ENCODE data around the gene RAI1. TPM values are rescaled to one million over a fixed set of nuclear protein-coding genes. Genes with fewer than 3 reads are reported as not detected.

RAI1 gene
- total RNA-seq, 2 donors from 2014 or later: 35.9 to 42.9 TPM

DNA sequence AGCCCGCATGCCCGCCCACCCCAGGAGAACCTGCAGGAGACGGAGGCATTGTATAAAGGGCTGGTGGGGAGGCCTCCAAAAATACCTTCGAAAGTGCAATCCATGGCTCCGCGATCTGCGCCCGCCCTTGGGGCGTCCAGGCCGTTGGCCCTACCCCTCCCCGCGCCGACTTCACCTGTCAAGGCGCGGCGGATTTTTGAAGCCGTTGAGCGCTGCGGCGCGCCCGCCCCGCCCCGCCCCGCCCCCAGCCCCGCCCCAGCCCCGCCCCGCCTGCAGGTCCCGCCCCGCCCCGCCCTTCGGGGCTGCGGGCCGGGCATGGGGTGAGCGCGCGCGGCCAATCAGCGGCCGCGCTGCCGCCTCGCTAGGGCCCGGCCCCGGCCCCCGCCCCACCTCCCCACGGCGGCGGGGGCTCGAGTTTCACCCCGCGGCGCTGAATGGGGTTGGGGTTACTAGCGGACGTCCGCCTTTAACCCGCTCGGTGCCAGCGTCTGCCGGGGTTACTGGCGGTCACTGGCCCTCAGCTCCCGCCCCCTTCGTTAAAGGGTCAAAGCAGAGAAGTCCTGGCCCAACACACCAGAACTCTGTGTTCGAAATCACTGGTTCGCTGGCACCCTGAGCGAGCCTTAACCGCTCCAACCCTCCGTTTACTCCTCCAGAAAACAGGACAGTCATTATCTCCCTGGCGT is 142.3 kb downstream of the RAI1 start:
- Mint-ChIP-seq H3K27ac (peak overlapping the region; percentile 95), H3K4me1 (peaks cover 16% of the 10 kb centered on the region), H3K27me3 (ENCODE audit: insufficient read depth) (no peaks in the 10 kb centered on the region), H3K36me3 (ENCODE audit: low read depth) (peaks cover 11% of the 10 kb centered on the region), H3K4me3 (peak overlapping the region; percentile 41), H3K9me3 (no peaks in the 10 kb centered on the region)
- Histone ChIP-seq H3K36me3 (ENCODE audit: control insufficient read depth, insufficient read depth, low read length) (peaks cover 19% of the 10 kb centered on the region), H3K9ac (ENCODE audit: extremely low read depth, low read length, poor library complexity, severe bottlenecking) (peak overlapping the region; percentile 34), H3K4me3 (ENCODE audit: low read length) (peak overlapping the region; percentile 71), H3K4me1 (ENCODE audit: control insufficient read depth, insufficient read depth, low read length) (peaks cover 21% of the 10 kb centered on the region), H3K27ac (ENCODE audit: low read depth, low read length) (peak overlapping the region; percentile 71), H3K9me3 (ENCODE audit: control insufficient read depth, low read length) (no peaks in the 10 kb centered on the region), H3K27me3 (ENCODE audit: control insufficient read depth, insufficient read depth, low read length, poor library complexity, severe bottlenecking) (no peaks in the 10 kb centered on the region)
- 2 to 10% methylated on average over 4 to 69 of the region's 69 CpGs for WGBS, 2 experiments (ENCODE audit: insufficient coverage in 1 of 2, insufficient read length in 1 of 2)
- TF ChIP-seq, protein P1, sequence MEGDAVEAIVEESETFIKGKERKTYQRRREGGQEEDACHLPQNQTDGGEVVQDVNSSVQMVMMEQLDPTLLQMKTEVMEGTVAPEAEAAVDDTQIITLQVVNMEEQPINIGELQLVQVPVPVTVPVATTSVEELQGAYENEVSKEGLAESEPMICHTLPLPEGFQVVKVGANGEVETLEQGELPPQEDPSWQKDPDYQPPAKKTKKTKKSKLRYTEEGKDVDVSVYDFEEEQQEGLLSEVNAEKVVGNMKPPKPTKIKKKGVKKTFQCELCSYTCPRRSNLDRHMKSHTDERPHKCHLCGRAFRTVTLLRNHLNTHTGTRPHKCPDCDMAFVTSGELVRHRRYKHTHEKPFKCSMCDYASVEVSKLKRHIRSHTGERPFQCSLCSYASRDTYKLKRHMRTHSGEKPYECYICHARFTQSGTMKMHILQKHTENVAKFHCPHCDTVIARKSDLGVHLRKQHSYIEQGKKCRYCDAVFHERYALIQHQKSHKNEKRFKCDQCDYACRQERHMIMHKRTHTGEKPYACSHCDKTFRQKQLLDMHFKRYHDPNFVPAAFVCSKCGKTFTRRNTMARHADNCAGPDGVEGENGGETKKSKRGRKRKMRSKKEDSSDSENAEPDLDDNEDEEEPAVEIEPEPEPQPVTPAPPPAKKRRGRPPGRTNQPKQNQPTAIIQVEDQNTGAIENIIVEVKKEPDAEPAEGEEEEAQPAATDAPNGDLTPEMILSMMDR (conservative IDR thresholded peaks at IDR 0.05): no peak
- DNase-seq: peak; percentile 98

DNA sequence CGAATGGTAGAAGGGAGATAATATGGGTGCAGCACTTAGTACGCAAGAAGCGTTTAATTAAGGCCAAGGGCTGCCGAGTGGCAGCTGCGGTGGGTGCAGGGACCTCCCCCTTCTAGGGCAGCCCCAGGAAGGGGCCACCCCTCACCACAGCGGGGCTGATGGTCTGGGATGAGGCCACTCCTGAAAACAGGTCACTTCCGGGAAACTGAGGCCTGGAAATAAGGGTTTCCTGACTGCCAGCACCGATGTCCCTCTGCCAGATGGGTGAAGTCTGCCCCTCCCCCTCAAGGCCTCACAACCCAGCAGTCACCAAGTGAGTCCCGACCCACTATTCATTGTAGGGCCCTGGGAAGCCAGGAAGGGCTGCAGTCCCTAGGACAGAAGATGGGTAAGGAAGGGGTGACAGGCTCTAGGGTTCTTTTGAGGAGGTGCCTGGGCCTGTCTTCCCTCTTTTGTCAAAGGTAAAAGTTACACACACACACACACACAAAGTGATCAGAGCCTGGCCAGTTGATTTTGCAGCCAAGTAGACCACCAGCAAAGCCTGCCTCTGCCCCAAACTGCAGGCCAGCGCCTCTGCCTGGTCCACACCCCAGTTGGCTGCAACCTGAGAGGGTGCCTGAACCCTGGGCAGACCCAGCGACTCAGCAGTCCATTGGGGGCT is 143.0 kb downstream of the RAI1 start:
- no peaks in the 10 kb centered on the region for H3K27me3 ChIP-seq (ENCODE audit: control insufficient read depth, insufficient read depth, low read length, poor library complexity, severe bottlenecking)
- Mint-ChIP-seq H3K4me3 (peak overlapping the region; percentile 41), H3K27me3 (ENCODE audit: insufficient read depth) (no peaks in the 10 kb centered on the region), H3K4me1 (peaks cover 16% of the 10 kb centered on the region), H3K27ac (peak overlapping the region; percentile 95), H3K36me3 (ENCODE audit: low read depth) (peaks cover 6% of the 10 kb centered on the region), H3K9me3 (no peaks in the 10 kb centered on the region)
- H3K9ac ChIP-seq (ENCODE audit: extremely low read depth, low read length, poor library complexity, severe bottlenecking): peak overlapping the region; percentile 34
- DNase-seq: peak; percentile 76
- H3K27ac ChIP-seq (ENCODE audit: low read depth, low read length): peak overlapping the region; percentile 71
- H3K4me1 ChIP-seq (ENCODE audit: control insufficient read depth, insufficient read depth, low read length): peaks cover 21% of the 10 kb centered on the region
- peak overlapping the region; percentile 71 for H3K4me3 ChIP-seq (ENCODE audit: low read length)
- peaks cover 12% of the 10 kb centered on the region for H3K36me3 ChIP-seq (ENCODE audit: control insufficient read depth, insufficient read depth, low read length)
- TF ChIP-seq, protein P1 (conservative IDR thresholded peaks at IDR 0.05): no peak
- 41 to 46% methylated on average over 7 to 11 of the region's 11 CpGs for WGBS, 2 experiments (ENCODE audit: insufficient coverage in 1 of 2, insufficient read length in 1 of 2)
- no peaks in the 10 kb centered on the region for H3K9me3 ChIP-seq (ENCODE audit: control insufficient read depth, low read length)

DNA sequence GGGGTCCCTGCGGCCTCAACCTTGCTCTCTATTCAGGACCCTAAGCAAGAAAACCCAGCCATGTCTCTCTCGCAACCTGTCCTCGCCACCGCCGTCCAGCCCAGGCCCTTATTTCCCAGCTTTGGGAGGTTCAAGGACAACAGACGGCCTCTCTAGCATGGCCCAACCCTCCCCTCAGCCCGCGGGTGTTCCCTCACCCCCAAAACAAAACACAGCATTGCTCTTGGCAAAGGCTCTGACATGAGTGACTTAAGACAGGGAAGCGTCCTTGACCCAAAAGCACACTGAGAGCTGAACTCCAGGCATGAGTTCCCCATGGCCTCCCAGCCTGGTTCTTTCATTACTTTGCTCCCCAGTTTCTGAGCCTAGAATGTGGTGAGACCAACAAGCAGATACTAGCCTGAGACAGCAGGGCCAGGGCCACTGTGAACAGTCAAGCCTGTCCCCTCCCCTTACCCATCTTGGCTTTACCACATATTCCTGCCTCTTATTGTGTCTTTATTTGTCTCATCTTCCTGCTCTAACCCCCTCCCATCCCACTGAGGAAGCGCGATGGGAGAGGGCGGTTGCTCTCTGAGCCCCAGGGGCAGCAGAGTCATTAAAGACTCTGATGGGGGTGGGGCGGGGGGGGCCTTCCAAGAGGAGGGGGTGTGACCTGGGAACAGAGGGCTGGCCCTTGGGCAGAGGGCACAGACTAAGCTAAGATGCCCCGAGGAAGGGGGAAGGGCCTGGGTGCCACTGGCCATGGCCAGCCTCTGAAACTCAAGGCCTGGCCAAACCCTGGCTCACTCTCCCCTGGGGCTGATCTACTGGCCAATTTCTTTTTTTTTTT is 143.7 kb downstream of the RAI1 start:
- H3K4me3 ChIP-seq (ENCODE audit: low read length): no peak overlapping the region
- H3K36me3 ChIP-seq (ENCODE audit: control insufficient read depth, insufficient read depth, low read length): peaks cover 5% of the 10 kb centered on the region
- peak overlapping the region; percentile 41 for H3K4me3 Mint-ChIP-seq
- WGBS, 2 experiments (ENCODE audit: insufficient coverage in 1 of 2, insufficient read length in 1 of 2): 61 to 87% methylated on average over 6 to 14 of the region's 14 CpGs
- H3K4me1 ChIP-seq (ENCODE audit: control insufficient read depth, insufficient read depth, low read length): peaks cover 21% of the 10 kb centered on the region
- H3K27me3 ChIP-seq (ENCODE audit: control insufficient read depth, insufficient read depth, low read length, poor library complexity, severe bottlenecking): no peaks in the 10 kb centered on the region
- DNase-seq: peak; percentile 73
- H3K9ac ChIP-seq (ENCODE audit: extremely low read depth, low read length, poor library complexity, severe bottlenecking): no peak overlapping the region
- no peaks in the 10 kb centered on the region for H3K27me3 Mint-ChIP-seq (ENCODE audit: insufficient read depth)
- H3K36me3 Mint-ChIP-seq (ENCODE audit: low read depth): peaks cover 2% of the 10 kb centered on the region
- peak overlapping the region; percentile 95 for H3K27ac Mint-ChIP-seq
- peaks cover 16% of the 10 kb centered on the region for H3K4me1 Mint-ChIP-seq
- no peaks in the 10 kb centered on the region for H3K9me3 Mint-ChIP-seq
- TF ChIP-seq, protein P1 (conservative IDR thresholded peaks at IDR 0.05): no peak
- H3K9me3 ChIP-seq (ENCODE audit: control insufficient read depth, low read length): no peaks in the 10 kb centered on the region
- H3K27ac ChIP-seq (ENCODE audit: low read depth, low read length): peak overlapping the region; percentile 53

Measured in endodermal cell (in vitro differentiated cells).